SK-N-MC (cell line): Measurements from ENCODE around the gene KRT6C.
"Not testable (repeated sequence)": the region's sequence is repeated elsewhere in the genome, so short reads cannot be mapped to it uniquely, and the experiment has no call there.

Experiments
- DNase-seq: peaks from one replicate; pipeline ENCODE4 v3.0.0-alpha.2; 2011; ENCODE audit warnings: low read depth, low spot score
- H3K27ac ChIP-seq: fragments of 200-600 bp; sonication (generic); 2 replicates; pipeline ENCODE4 v1.5.1; 2016; ENCODE audit warnings: mixed run types
- H3K36me3 ChIP-seq: fragments of 200-600 bp; sonication (generic); 2 replicates; pipeline ENCODE4 v1.6.1; 2017; ENCODE audit warnings: antibody characterized with exemption, low read length, mixed read lengths; ENCODE audit not compliant: insufficient read depth
- H3K4me3 ChIP-seq: fragments of 200-600 bp; sonication (generic); 2 replicates; pipeline ENCODE4 v1.5.1; 2016
- H3K9ac ChIP-seq: fragments of 200-600 bp; sonication (generic); 2 replicates; pipeline ENCODE4 v1.8.0; 2017; ENCODE audit warnings: mixed run types, mixed read lengths; ENCODE audit not compliant: insufficient read length
- H3K9me3 ChIP-seq: fragments of 200-600 bp; sonication (generic); 2 replicates; pipeline ENCODE4 v1.6.1; 2017; ENCODE audit warnings: low read depth, mild to moderate bottlenecking, antibody characterized with exemption, low read length, moderate library complexity, mixed read lengths
- EZH2 ChIP-seq: fragments of 200-600 bp; sonication (generic); IDR thresholded peaks from one replicate; pipeline ENCODE4 v1.6.1; 2017; ENCODE audit warnings: antibody characterized with exemption
- FOXP2 ChIP-seq: optimal IDR thresholded peaks from 2 replicates; pipeline ENCODE3; 2011; ENCODE audit warnings: mild to moderate bottlenecking, moderate library complexity; ENCODE audit not compliant: insufficient read depth; ENCODE audit errors: extremely low read length, control extremely low read depth
- POLR2AphosphoS5 ChIP-seq: IDR thresholded peaks from 2 replicates; pipeline ENCODE4 v1.6.1; 2012; ENCODE audit warnings: mild to moderate bottlenecking, low read depth, low read length, borderline replicate concordance

Gene KRT6C

GRCh38 chr12:52494518-52494917, 20.9 kb upstream of the KRT6C start:
- no peak overlapping the region for H3K27ac ChIP-seq
- H3K4me3 ChIP-seq = no peak overlapping the region
- DNase-seq = no peak
- TF ChIP-seq EZH2 = no peak
- TF ChIP-seq FOXP2 = no peak
- TF ChIP-seq POLR2AphosphoS5 = no peak
- no peaks in the 10 kb centered on the region for H3K9me3 ChIP-seq
- no peaks in the 10 kb centered on the region for H3K36me3 ChIP-seq
- H3K9ac ChIP-seq = no peak overlapping the region

DNA sequence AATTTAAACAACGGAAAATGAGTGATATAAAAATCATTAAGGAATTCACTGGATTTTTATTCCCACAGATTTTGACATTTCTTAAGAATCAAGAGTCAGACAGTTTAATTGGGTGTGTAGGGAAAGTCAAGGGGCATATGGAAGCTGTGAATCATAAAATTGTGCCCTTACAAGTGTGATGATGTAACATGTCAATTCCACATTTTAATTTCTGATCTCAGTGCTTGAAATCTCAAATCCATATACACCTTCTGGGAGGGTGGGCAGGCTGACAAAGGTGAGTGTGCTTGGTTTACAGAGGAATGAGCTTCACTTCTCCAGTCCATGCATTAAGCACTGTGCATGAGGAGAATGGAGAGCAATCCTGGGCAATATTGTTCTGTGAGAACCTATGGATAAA, 20.5 kb upstream of the KRT6C start:
- TF ChIP-seq POLR2AphosphoS5 (no peak), FOXP2 (no peak), EZH2 (no peak)
- no peak overlapping the region for H3K9ac ChIP-seq
- H3K36me3 ChIP-seq = no peaks in the 10 kb centered on the region
- no peak overlapping the region for H3K27ac ChIP-seq
- no peaks in the 10 kb centered on the region for H3K9me3 ChIP-seq
- no peak for DNase-seq
- no peak overlapping the region for H3K4me3 ChIP-seq

- no peak within 1 kb of the TSS for H3K9ac ChIP-seq
- no peak within 1 kb of the TSS for H3K4me3 ChIP-seq
- H3K36me3 ChIP-seq = no peaks in the 10 kb centered on the region
- no peaks in the 10 kb centered on the region for H3K9me3 ChIP-seq
- DNase-seq = no peak
- no peak for TF ChIP-seq POLR2AphosphoS5
- no peak for TF ChIP-seq EZH2
- TF ChIP-seq FOXP2 = no peak
- H3K27ac ChIP-seq = no peak within 1 kb of the TSS
Measured at GRCh38 chr12:52493172-52493571, 19.6 kb upstream of the KRT6C start, which contains the start of gene KRT6A. Gene KRT6A, minus strand, starts transcription at chr12:52493257. Its CDS starts 69 bp downstream, at chr12:52493188.

GRCh38 chr12:52492405-52492804, 18.8 kb upstream of the KRT6C start:
- not testable (repeated sequence) for H3K27ac ChIP-seq, H3K36me3 ChIP-seq, DNase-seq, H3K9me3 ChIP-seq, H3K4me3 ChIP-seq, H3K9ac ChIP-seq

- TF ChIP-seq EZH2 = peak; percentile 68
- H3K4me3 ChIP-seq, H3K9me3 ChIP-seq, DNase-seq, H3K36me3 ChIP-seq, H3K9ac ChIP-seq, H3K27ac ChIP-seq: not testable (repeated sequence)
Measured at GRCh38 chr12:52491495-52491894, 17.9 kb upstream of the KRT6C start.

DNA sequence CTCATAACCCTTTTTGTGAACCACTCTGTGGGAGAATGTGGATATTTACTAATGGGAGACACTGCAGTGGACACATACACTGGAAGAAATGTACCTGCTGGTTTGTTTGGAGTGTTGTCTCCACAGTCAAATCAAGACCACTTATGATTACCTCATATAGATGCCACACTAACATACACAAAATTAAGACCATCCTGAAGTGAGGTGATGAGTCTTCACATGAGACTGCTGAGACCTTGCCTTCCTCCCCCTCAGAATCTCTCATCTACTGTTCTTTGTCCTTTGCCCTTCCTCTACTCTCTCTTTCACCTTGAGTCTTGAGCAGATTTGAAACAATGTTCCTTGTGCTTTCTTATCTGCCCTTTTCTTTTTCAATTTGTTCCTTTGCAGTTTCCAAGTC, 15.1 kb upstream of the KRT6C start:
- TF ChIP-seq FOXP2 (no peak), POLR2AphosphoS5 (no peak), EZH2 (no peak)
- H3K27ac ChIP-seq = no peak overlapping the region
- H3K36me3 ChIP-seq = no peaks in the 10 kb centered on the region
- DNase-seq = no peak
- H3K9me3 ChIP-seq = no peaks in the 10 kb centered on the region
- no peak overlapping the region for H3K4me3 ChIP-seq
- no peak overlapping the region for H3K9ac ChIP-seq

DNA sequence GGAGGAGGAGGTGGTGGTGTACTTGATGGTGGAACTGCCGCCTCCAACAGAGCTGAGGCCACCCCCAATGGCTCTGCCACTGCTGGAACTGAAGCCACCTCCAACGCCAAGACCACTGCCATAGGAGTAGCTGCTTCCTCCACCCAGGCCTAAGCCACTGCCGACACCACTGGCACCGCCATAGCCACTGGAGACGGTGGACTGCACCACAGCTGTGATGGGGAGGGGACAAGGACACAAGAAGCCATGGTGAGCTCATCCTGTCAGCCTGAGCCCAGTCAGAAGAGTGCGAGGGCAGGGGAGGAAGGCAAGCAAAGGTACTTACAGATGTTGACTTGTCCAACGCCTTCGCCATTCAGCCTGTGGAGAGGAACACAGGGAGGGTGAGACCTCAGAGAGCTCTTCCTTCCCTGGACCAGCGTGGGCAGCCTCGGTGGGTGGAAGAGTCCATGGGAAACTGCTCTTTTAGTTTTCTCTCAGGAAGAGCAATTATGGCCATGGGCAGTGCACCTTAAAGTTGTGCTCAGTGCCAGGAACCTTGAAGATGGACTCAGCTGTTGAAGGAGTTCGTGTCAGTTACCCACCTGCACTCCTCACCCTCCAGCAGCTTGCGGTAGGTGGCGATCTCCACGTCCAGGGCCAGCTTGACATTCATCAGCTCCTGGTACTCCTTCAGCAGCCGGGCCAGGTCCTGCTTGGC, 14.3 kb upstream of the KRT6C start:
- H3K27ac ChIP-seq, H3K36me3 ChIP-seq, H3K4me3 ChIP-seq: not testable (repeated sequence)

DNA sequence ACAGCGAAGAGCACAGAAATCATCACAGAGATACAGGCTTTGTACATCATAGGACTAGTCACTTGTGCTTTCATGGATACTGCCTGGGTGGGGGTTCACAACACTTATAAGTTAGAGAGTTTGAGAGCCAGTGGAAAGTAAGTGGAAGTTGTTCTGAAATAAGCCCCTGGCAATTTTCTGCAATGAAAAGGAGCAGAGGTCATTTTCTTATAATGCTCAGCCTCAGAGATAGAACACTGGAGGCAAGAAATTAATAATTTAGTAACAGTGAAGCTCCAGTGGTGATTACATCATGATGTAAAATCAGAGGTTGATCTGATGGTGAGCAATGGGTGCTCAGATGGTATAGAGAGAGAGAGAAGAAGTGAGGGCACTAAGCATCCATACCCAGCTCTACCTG, 13.6 kb upstream of the KRT6C start:
- DNase-seq = no peak
- no peak overlapping the region for H3K4me3 ChIP-seq
- no peaks in the 10 kb centered on the region for H3K9me3 ChIP-seq
- H3K9ac ChIP-seq = no peak overlapping the region
- no peak overlapping the region for H3K27ac ChIP-seq
- no peaks in the 10 kb centered on the region for H3K36me3 ChIP-seq
- TF ChIP-seq POLR2AphosphoS5 (no peak), FOXP2 (no peak), EZH2 (no peak)

More for the DNA sequence above, 14.3 kb upstream of the KRT6C start:
- not testable (repeated sequence) for H3K9me3 ChIP-seq, DNase-seq, H3K9ac ChIP-seq

GRCh38 chr12:52486166-52487105, 12.8 kb upstream of the KRT6C start:
- H3K9ac ChIP-seq = no peak overlapping the region
- TF ChIP-seq FOXP2 (no peak), EZH2 (no peak), POLR2AphosphoS5 (no peak)
- H3K36me3 ChIP-seq = no peaks in the 10 kb centered on the region
- H3K27ac ChIP-seq = no peak overlapping the region
- H3K4me3 ChIP-seq = no peak overlapping the region
- DNase-seq = no peak
- H3K9me3 ChIP-seq = no peaks in the 10 kb centered on the region
